HCT116 (cell line): ENCODE results near the gene ACP3. TPM values are rescaled to one million over a fixed set of nuclear protein-coding genes. Genes with fewer than 3 reads are reported as not detected.

Experiments used
- ATAC-seq: fragments of 200-7000 bp; cut with Tn5 transposase; 2 replicates; pipeline ENCODE4 v1.9.1; 2020; ENCODE audit warnings: mild to moderate bottlenecking, moderate library complexity
- BruUV-seq: library from RNA; stranded (reverse); fragments of 400-500 nt; replicated peaks from 2 replicates; lab custom pipeline; 2021; lab: Mats Ljungman, UMichigan
- CTCF ChIA-PET: fragments of 300-600 bp; sonication (Branson Sonifier 250); formaldehyde crosslinking; loops from one replicate; lab custom pipeline; 2021; ENCODE audit warnings: antibody characterized with exemption; lab: Charles Lee
- POLR2A ChIA-PET: fragments of 300-600, 350-600 bp; sonication (Branson Sonifier 250); formaldehyde crosslinking; loops from one replicate; lab custom pipeline; 2021; ENCODE audit warnings: antibody characterized with exemption; lab: Charles Lee
- RAD21 ChIA-PET, 2 experiments: fragments of 300-600 bp; sonication (Branson Sonifier 250); formaldehyde crosslinking; loops; one replicate each; lab custom pipeline; 2023; ENCODE audit warnings: low total read pairs in 2 of 2; ENCODE audit not compliant: uncharacterized antibody in 2 of 2, unreplicated experiment in 2 of 2, low non-redundant PET in 1 of 2; lab: Charles Lee
- DNase-seq: peaks from one replicate; pipeline ENCODE4 v3.0.0-alpha.2; 2010; ENCODE audit warnings: low read depth, low spot score
- H2AFZ ChIP-seq: fragments of 200-600 bp; shearing (Covaris generic), sonication (generic); 2 replicates; pipeline ENCODE4 v1.6.1; 2017; ENCODE audit warnings: low read depth, mixed run types, mixed read lengths, antibody characterized with exemption, low read length; ENCODE audit not compliant: poor library complexity, severe bottlenecking
- H3K27ac ChIP-seq: 2 replicates; pipeline ENCODE4 v1.5.1; 2012; ENCODE audit warnings: low read depth, low read length
- H3K27me3 ChIP-seq: fragments of 200-600 bp; sonication (generic); 2 replicates; pipeline ENCODE4 v1.6.1; 2016; ENCODE audit warnings: mixed run types, low read length, mixed read lengths; ENCODE audit not compliant: insufficient read depth
- H3K36me3 ChIP-seq, 2 experiments: fragments of 200-500 bp in 1 of 2; fragments of 200-600 bp in 1 of 2; sonication (Bioruptor generic) in 1 of 2; sonication (generic) in 1 of 2; 2 replicates each; pipeline versions ENCODE4 v1.5.1 to v1.6.1; 2014 to 2016; ENCODE audit warnings: low read length in 2 of 2, inconsistent platforms in 1 of 2, mixed read lengths in 1 of 2, mixed run types in 1 of 2; ENCODE audit not compliant: insufficient read depth in 2 of 2, control insufficient read depth in 1 of 2
- H3K4me1 ChIP-seq, 2 experiments: fragments of 200-600 bp in 1 of 2; sonication (generic) in 1 of 2; 2 replicates each; pipeline versions ENCODE4 v1.5.1 to v1.6.1; 2012 to 2017; ENCODE audit warnings: low read length in 2 of 2, inconsistent platforms in 1 of 2, mild to moderate bottlenecking in 1 of 2, mixed read lengths in 1 of 2, mixed run types in 1 of 2, moderate library complexity in 1 of 2; ENCODE audit not compliant: insufficient read depth in 2 of 2, control insufficient read depth in 1 of 2
- H3K4me2 ChIP-seq: fragments of 200-600 bp; sonication (generic); 2 replicates; pipeline ENCODE4 v1.6.1; 2017; ENCODE audit warnings: mixed run types, low read length, mixed read lengths
- H3K4me3 ChIP-seq, 2 experiments: fragments of 200-600 bp in 1 of 2; sonication (generic) in 1 of 2; replicated peaks in 1 of 2; 2 replicates each; pipeline ENCODE4 v1.5.1; 2011 to 2016; ENCODE audit warnings: low read length in 2 of 2, control low read depth in 1 of 2, low read depth in 1 of 2, mild to moderate bottlenecking in 1 of 2, mixed read lengths in 1 of 2, mixed run types in 1 of 2
- H3K79me2 ChIP-seq: fragments of 200-600 bp; sonication (generic); 2 replicates; pipeline ENCODE4 v1.6.1; 2017; ENCODE audit warnings: mild to moderate bottlenecking, mixed run types, low read length, moderate library complexity, mixed read lengths; ENCODE audit not compliant: insufficient read depth
- H3K9ac ChIP-seq: fragments of 200-600 bp; sonication (generic); 2 replicates; pipeline ENCODE4 v1.6.1; 2016; ENCODE audit warnings: low read length, mixed read lengths
- H3K9me2 ChIP-seq: fragments of 200-600 bp; sonication (generic), shearing (Covaris generic); 2 replicates; pipeline ENCODE4 v1.6.1; 2017; ENCODE audit warnings: mixed run types, mild to moderate bottlenecking, moderate library complexity; ENCODE audit not compliant: insufficient read depth
- H3K9me3 ChIP-seq, 2 experiments: fragments of 200-500 bp in 1 of 2; fragments of 200-600 bp in 1 of 2; sonication (Bioruptor generic) in 1 of 2; sonication (generic) in 1 of 2; 2 replicates each; pipeline ENCODE4 v1.6.1; 2014 to 2017; ENCODE audit warnings: low read length in 2 of 2, mixed read lengths in 2 of 2, inconsistent platforms in 1 of 2, low read depth in 1 of 2, mild to moderate bottlenecking in 1 of 2, mixed run types in 1 of 2, moderate library complexity in 1 of 2; ENCODE audit not compliant: control insufficient read depth in 1 of 2, insufficient read depth in 1 of 2
- H4K20me1 ChIP-seq: fragments of 200-600 bp; sonication (generic), shearing (Covaris generic); 2 replicates; pipeline ENCODE4 v1.6.1; 2017; ENCODE audit warnings: mixed run types, mild to moderate bottlenecking, moderate library complexity; ENCODE audit not compliant: insufficient read depth
- CBX3 ChIP-seq: IDR thresholded peaks from 2 replicates; pipeline ENCODE4 v1.6.1; 2012; ENCODE audit warnings: low read depth
- CEBPB ChIP-seq: IDR thresholded peaks from 2 replicates; pipeline ENCODE4 v1.6.1; 2012; ENCODE audit warnings: low read depth
- EZH2 ChIP-seq: fragments of 200-600 bp; sonication (generic); IDR thresholded peaks from 2 replicates; pipeline ENCODE4 v1.6.1; 2017; ENCODE audit warnings: antibody characterized with exemption, mixed run types
- JUND ChIP-seq: IDR thresholded peaks from 2 replicates; pipeline ENCODE4 v1.6.1; 2012
- POLR2A ChIP-seq: IDR thresholded peaks from 2 replicates; pipeline ENCODE4 v1.7.0; 2011; ENCODE audit warnings: borderline replicate concordance; ENCODE audit not compliant: insufficient read depth, insufficient read length; ENCODE audit errors: extremely low read depth
- POLR2AphosphoS5 ChIP-seq: IDR thresholded peaks from 2 replicates; pipeline ENCODE4 v1.6.1; 2011; ENCODE audit warnings: mild to moderate bottlenecking, low read depth, low read length, moderate library complexity
- RAD21 ChIP-seq: IDR thresholded peaks from 2 replicates; pipeline ENCODE4 v1.6.1; 2012; ENCODE audit warnings: low read depth, mild to moderate bottlenecking
- SIN3A ChIP-seq: IDR thresholded peaks from 2 replicates; pipeline ENCODE4 v1.6.1; 2012; ENCODE audit warnings: low read depth
- ZNF274 ChIP-seq: fragments of 200-500 bp; sonication (Bioruptor generic); IDR thresholded peaks from 2 replicates; pipeline ENCODE4 v1.6.1; 2014; ENCODE audit warnings: mild to moderate bottlenecking, low read depth, low read length, inconsistent platforms
- intact Hi-C: fragments of 100-400 bp; cut with micrococcal nuclease; formaldehyde crosslinking; loops from 2 replicates; pipeline ENCODE4 v1.10.0; 2022
- total RNA-seq: library from RNA; stranded (reverse); gene quantifications from one replicate; pipeline ENCODE4 v1.2.1, GENCODE V29; 2021; ENCODE audit not compliant: unreplicated experiment
- TF ChIP-seq, protein P1 (sequence below): IDR thresholded peaks from 2 replicates; pipeline ENCODE4 v1.6.1; 2012
- TF ChIP-seq, protein P2 (sequence below), 3 experiments: fragments of 200-600 bp in 1 of 3; sonication (generic) in 1 of 3; IDR thresholded peaks in 2 of 3; conservative IDR thresholded peaks in 1 of 3; 2 replicates each; pipeline ENCODE4 v1.5.1; 2012 to 2017; ENCODE audit warnings: low read depth in 2 of 3, low read length in 2 of 3, antibody characterized with exemption in 1 of 3, borderline replicate concordance in 1 of 3, control low read depth in 1 of 3, mild to moderate bottlenecking in 1 of 3, mixed read lengths in 1 of 3, mixed run types in 1 of 3, moderate library complexity in 1 of 3; ENCODE audit not compliant: insufficient read depth in 1 of 3
- TF ChIP-seq, protein P3 (sequence below): IDR thresholded peaks from 2 replicates; pipeline ENCODE4 v1.6.1; 2012; ENCODE audit warnings: low read depth

The ACP3 gene
- total RNA-seq, 1 experiment from 2014 or later = 0.79 TPM

- ChIA-PET RAD21 (no interaction called here), POLR2A (no interaction called here), CTCF (no interaction called here)
- Histone ChIP-seq H3K9ac (no peak overlapping the region), H3K36me3 (no peaks in the 10 kb centered on the region), H3K4me3 (no peak overlapping the region), H2AFZ (no peak overlapping the region), H3K9me2 (no peaks in the 10 kb centered on the region), H3K79me2 (no peaks in the 10 kb centered on the region), H3K9me3 (no peaks in the 10 kb centered on the region), H3K27ac (no peak overlapping the region), H3K4me1 (no peaks in the 10 kb centered on the region), H3K27me3 (no peaks in the 10 kb centered on the region), H3K4me2 (no peak overlapping the region), H4K20me1 (no peaks in the 10 kb centered on the region)
- BruUV-seq = no TSS peak
- intact Hi-C loops = no loop called here
- no peak for DNase-seq
- ATAC-seq = no peak
- TF ChIP-seq, protein P1, sequence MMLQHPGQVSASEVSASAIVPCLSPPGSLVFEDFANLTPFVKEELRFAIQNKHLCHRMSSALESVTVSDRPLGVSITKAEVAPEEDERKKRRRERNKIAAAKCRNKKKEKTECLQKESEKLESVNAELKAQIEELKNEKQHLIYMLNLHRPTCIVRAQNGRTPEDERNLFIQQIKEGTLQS = no peak
- no peak for TF ChIP-seq JUND
- TF ChIP-seq CBX3 = no peak
- TF ChIP-seq, protein P2, sequence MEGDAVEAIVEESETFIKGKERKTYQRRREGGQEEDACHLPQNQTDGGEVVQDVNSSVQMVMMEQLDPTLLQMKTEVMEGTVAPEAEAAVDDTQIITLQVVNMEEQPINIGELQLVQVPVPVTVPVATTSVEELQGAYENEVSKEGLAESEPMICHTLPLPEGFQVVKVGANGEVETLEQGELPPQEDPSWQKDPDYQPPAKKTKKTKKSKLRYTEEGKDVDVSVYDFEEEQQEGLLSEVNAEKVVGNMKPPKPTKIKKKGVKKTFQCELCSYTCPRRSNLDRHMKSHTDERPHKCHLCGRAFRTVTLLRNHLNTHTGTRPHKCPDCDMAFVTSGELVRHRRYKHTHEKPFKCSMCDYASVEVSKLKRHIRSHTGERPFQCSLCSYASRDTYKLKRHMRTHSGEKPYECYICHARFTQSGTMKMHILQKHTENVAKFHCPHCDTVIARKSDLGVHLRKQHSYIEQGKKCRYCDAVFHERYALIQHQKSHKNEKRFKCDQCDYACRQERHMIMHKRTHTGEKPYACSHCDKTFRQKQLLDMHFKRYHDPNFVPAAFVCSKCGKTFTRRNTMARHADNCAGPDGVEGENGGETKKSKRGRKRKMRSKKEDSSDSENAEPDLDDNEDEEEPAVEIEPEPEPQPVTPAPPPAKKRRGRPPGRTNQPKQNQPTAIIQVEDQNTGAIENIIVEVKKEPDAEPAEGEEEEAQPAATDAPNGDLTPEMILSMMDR (IDR thresholded peaks at IDR 0.05 in 2 of 3, conservative IDR thresholded peaks at IDR 0.05 in 1 of 3; ENCODE audit: borderline replicate concordance in 1 of 3, insufficient read depth in 1 of 3, low read depth in 2 of 3, low read length in 2 of 3) = no peak
- TF ChIP-seq POLR2AphosphoS5 = no peak
- no peak for TF ChIP-seq RAD21
These were observed 61.6 kb downstream of the ACP3 start for GRCh38 chr3:132378846-132379245.

GRCh38 chr3:132380920-132381319 is 63.7 kb downstream of the ACP3 start:
- Histone ChIP-seq H3K9ac (no peak overlapping the region), H4K20me1 (no peaks in the 10 kb centered on the region), H3K4me3 (no peak overlapping the region), H3K4me2 (no peak overlapping the region), H3K9me2 (no peaks in the 10 kb centered on the region), H3K27ac (no peak overlapping the region), H3K9me3 (no peaks in the 10 kb centered on the region), H3K27me3 (no peaks in the 10 kb centered on the region), H3K36me3 (no peaks in the 10 kb centered on the region), H2AFZ (no peak overlapping the region), H3K4me1 (no peaks in the 10 kb centered on the region), H3K79me2 (no peaks in the 10 kb centered on the region)
- no TSS peak for BruUV-seq
- ChIA-PET RAD21 (no interaction called here), CTCF (no interaction called here), POLR2A (interaction anchor here (0.6 kb wide), 1 partner anchor 64 kb away, joined by 3 read pairs; the partner anchor contains the start of gene ACP3)
- ATAC-seq (no peak), DNase-seq (no peak)
- intact Hi-C loops = no loop called here
- TF ChIP-seq EZH2 = no peak
- TF ChIP-seq, protein P2 (IDR thresholded peaks at IDR 0.05 in 2 of 3, conservative IDR thresholded peaks at IDR 0.05 in 1 of 3; ENCODE audit: borderline replicate concordance in 1 of 3, insufficient read depth in 1 of 3, low read depth in 2 of 3, low read length in 2 of 3) = no peak
- TF ChIP-seq, protein P1 = no peak
- TF ChIP-seq ZNF274 = no peak
- TF ChIP-seq CEBPB = no peak
- TF ChIP-seq POLR2A = no peak
- TF ChIP-seq SIN3A = no peak
- TF ChIP-seq, protein P3, sequence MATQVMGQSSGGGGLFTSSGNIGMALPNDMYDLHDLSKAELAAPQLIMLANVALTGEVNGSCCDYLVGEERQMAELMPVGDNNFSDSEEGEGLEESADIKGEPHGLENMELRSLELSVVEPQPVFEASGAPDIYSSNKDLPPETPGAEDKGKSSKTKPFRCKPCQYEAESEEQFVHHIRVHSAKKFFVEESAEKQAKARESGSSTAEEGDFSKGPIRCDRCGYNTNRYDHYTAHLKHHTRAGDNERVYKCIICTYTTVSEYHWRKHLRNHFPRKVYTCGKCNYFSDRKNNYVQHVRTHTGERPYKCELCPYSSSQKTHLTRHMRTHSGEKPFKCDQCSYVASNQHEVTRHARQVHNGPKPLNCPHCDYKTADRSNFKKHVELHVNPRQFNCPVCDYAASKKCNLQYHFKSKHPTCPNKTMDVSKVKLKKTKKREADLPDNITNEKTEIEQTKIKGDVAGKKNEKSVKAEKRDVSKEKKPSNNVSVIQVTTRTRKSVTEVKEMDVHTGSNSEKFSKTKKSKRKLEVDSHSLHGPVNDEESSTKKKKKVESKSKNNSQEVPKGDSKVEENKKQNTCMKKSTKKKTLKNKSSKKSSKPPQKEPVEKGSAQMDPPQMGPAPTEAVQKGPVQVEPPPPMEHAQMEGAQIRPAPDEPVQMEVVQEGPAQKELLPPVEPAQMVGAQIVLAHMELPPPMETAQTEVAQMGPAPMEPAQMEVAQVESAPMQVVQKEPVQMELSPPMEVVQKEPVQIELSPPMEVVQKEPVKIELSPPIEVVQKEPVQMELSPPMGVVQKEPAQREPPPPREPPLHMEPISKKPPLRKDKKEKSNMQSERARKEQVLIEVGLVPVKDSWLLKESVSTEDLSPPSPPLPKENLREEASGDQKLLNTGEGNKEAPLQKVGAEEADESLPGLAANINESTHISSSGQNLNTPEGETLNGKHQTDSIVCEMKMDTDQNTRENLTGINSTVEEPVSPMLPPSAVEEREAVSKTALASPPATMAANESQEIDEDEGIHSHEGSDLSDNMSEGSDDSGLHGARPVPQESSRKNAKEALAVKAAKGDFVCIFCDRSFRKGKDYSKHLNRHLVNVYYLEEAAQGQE = no peak
- TF ChIP-seq JUND = no peak
